H1 (cell line): ENCODE measurements around the gene CHD5. TPM values are rescaled to one million over a fixed set of nuclear protein-coding genes. Genes with fewer than 3 reads are reported as not detected.

Experiments used
- ATF3 ChIP-seq: IDR thresholded peaks from 2 replicates; pipeline ENCODE4 v1.6.1; 2011; ENCODE audit warnings: low read depth, mild to moderate bottlenecking, low read length; ENCODE audit not compliant: insufficient read depth
- BCL11A ChIP-seq, 2 experiments: IDR thresholded peaks; one replicate each; pipeline ENCODE4 v1.6.1; 2011; ENCODE audit warnings: low read depth in 2 of 2, low read length in 2 of 2, mild to moderate bottlenecking in 2 of 2
- CBX8 ChIP-seq: fragments of 300-800, 300-1000 bp; sonication (generic); IDR thresholded peaks from 2 replicates; pipeline ENCODE4 v1.7.1; 2016; ENCODE audit warnings: low read depth, low read length, borderline replicate concordance
- POLR2AphosphoS5 ChIP-seq: IDR thresholded peaks from 2 replicates; pipeline ENCODE4 v1.6.1; 2011; ENCODE audit warnings: low read depth, low read length
- TAF7 ChIP-seq: optimal IDR thresholded peaks from 2 replicates; pipeline ENCODE3; 2011; ENCODE audit warnings: low read depth, mild to moderate bottlenecking, inconsistent platforms, low read length, moderate library complexity, borderline replicate concordance
- TBP ChIP-seq: IDR thresholded peaks from 2 replicates; pipeline ENCODE4 v1.6.1; 2011; ENCODE audit warnings: low read depth, low read length, improper control_type of control experiment
- polyA plus RNA-seq, 7 experiments: library from polyadenylated mRNA; depleted of rRNA in 3 of 7; stranded (reverse) in 5 of 7; unstranded in 2 of 7; fragments of >200 nt in 5 of 7; fragments of 200-250 nt in 2 of 7; gene quantifications; 1 replicate in 5 of 7; 2 replicates in 1 of 7; 4 replicates in 1 of 7; pipeline versions ENCODE4 v1.2.1 to v1.2.3, GENCODE V29; 2011 to 2013; ENCODE audit warnings: missing spikeins in 2 of 7, mixed read lengths in 2 of 7
- total RNA-seq: library from RNA; stranded (reverse); fragmentation: NEBNext Ultra II Directional; extraction: Animal tissue kit (Norgen Biotek cat#: 25700); gene quantifications from 2 replicates; pipeline ENCODE4 v1.2.1, GENCODE V29; 2021

CHD5 gene
- total and polyA plus RNA-seq, 2 of the 8 experiments (the other 6 are each of a cell fraction or from before 2014, with no cell fraction given), result 0.42 to 1.8 TPM

GRCh38 chr1:6099297-6099696 lies 80.8 kb downstream of the CHD5 start (continued):
- TF ChIP-seq TAF7, result no peak
- no peak for TF ChIP-seq ATF3
- TF ChIP-seq TBP, result no peak
- TF ChIP-seq POLR2AphosphoS5, result no peak
- no peak for TF ChIP-seq BCL11A (IDR thresholded peaks at IDR 0.05; ENCODE audit: low read depth in 2 of 2, low read length in 2 of 2)
- TF ChIP-seq CBX8, result no peak
- TF ChIP-seq, all 59 proteins: peak for 0
